ACC112 (cell line): ENCODE measurements around the gene TMEM33.

Experiments
- H2AFZ ChIP-seq: fragments of 200-600 bp; sonication (generic); one replicate; pipeline ENCODE4 v1.6.0; 2017; ENCODE audit warnings: antibody characterized with exemption, low read length; ENCODE audit not compliant: unreplicated experiment
- H3K27ac ChIP-seq: fragments of 200-600 bp; sonication (generic); 2 replicates; pipeline ENCODE4 v1.5.1; 2014; ENCODE audit warnings: low read depth, mild to moderate bottlenecking, antibody characterized with exemption, low read length, moderate library complexity
- H3K27me3 ChIP-seq: fragments of 200-600 bp; sonication (generic); 2 replicates; pipeline ENCODE4 v1.6.1; 2014; ENCODE audit warnings: mild to moderate bottlenecking, antibody characterized with exemption, low read length, moderate library complexity, mixed read lengths; ENCODE audit not compliant: insufficient read depth
- H3K36me3 ChIP-seq: fragments of 200-600 bp; sonication (generic); 2 replicates; pipeline ENCODE4 v1.6.1; 2016; ENCODE audit warnings: mild to moderate bottlenecking, antibody characterized with exemption, low read length, moderate library complexity, mixed read lengths; ENCODE audit not compliant: insufficient read depth
- H3K4me1 ChIP-seq: fragments of 200-600 bp; sonication (generic); one replicate; pipeline ENCODE4 v1.6.1; 2016; ENCODE audit warnings: low read length, mixed read lengths; ENCODE audit not compliant: insufficient read depth, unreplicated experiment, control insufficient read depth
- H3K4me3 ChIP-seq: fragments of 200-600 bp; sonication (generic); 2 replicates; pipeline ENCODE4 v1.5.1; 2014; ENCODE audit warnings: mild to moderate bottlenecking, low read depth, low read length
- H3K79me2 ChIP-seq: fragments of 200-600 bp; sonication (generic); one replicate; pipeline ENCODE4 v1.6.0; 2016; ENCODE audit warnings: low read length; ENCODE audit not compliant: control insufficient read depth, unreplicated experiment, insufficient read depth

TMEM33 gene

GRCh38 chr4:41939016-41939626 lies 3.9 kb downstream of the TMEM33 start:
- Histone ChIP-seq H3K27ac (no peak overlapping the region), H3K4me1 (peaks cover 33% of the 10 kb centered on the region), H3K36me3 (peaks cover 20% of the 10 kb centered on the region), H3K27me3 (no peaks in the 10 kb centered on the region), H2AFZ (no peak overlapping the region), H3K4me3 (no peak overlapping the region), H3K79me2 (peaks cover 68% of the 10 kb centered on the region)

- peaks cover 60% of the 10 kb centered on the region for H3K79me2 ChIP-seq
- no peak overlapping the region for H3K4me3 ChIP-seq
- peaks cover 33% of the 10 kb centered on the region for H3K4me1 ChIP-seq
- H3K36me3 ChIP-seq, result peaks cover 24% of the 10 kb centered on the region
- no peak overlapping the region for H2AFZ ChIP-seq
- no peak overlapping the region for H3K27ac ChIP-seq
- H3K27me3 ChIP-seq, result no peaks in the 10 kb centered on the region
Measured at GRCh38 chr4:41940834-41941233, 5.6 kb downstream of the TMEM33 start.

- Histone ChIP-seq H3K36me3 (peaks cover 31% of the 10 kb centered on the region), H3K4me1 (peaks cover 9% of the 10 kb centered on the region), H3K79me2 (peaks cover 33% of the 10 kb centered on the region), H3K4me3 (no peak overlapping the region), H3K27me3 (no peaks in the 10 kb centered on the region), H2AFZ (no peak overlapping the region), H3K27ac (no peak overlapping the region)
Measured at GRCh38 chr4:41943506-41943905, 8.3 kb downstream of the TMEM33 start.

GRCh38 chr4:41944089-41944488 lies 8.9 kb downstream of the TMEM33 start:
- H3K79me2 ChIP-seq, result peaks cover 29% of the 10 kb centered on the region
- H3K27me3 ChIP-seq, result no peaks in the 10 kb centered on the region
- peaks cover 30% of the 10 kb centered on the region for H3K36me3 ChIP-seq

GRCh38 chr4:41949531-41949930 lies 14.3 kb downstream of the TMEM33 start:
- H3K27ac ChIP-seq, result no peak overlapping the region
- H2AFZ ChIP-seq, result no peak overlapping the region
- H3K27me3 ChIP-seq, result no peaks in the 10 kb centered on the region
- no peak overlapping the region for H3K4me3 ChIP-seq
- H3K4me1 ChIP-seq, result no peaks in the 10 kb centered on the region
- no peaks in the 10 kb centered on the region for H3K79me2 ChIP-seq
- peaks cover 40% of the 10 kb centered on the region for H3K36me3 ChIP-seq

More at GRCh38 chr4:41944089-41944488, 8.9 kb downstream of the TMEM33 start:
- no peak overlapping the region for H2AFZ ChIP-seq
- H3K4me3 ChIP-seq, result no peak overlapping the region
- peaks cover 4% of the 10 kb centered on the region for H3K4me1 ChIP-seq
- H3K27ac ChIP-seq, result no peak overlapping the region

- Histone ChIP-seq H2AFZ (no peak overlapping the region), H3K27ac (no peak overlapping the region), H3K4me1 (no peaks in the 10 kb centered on the region), H3K79me2 (no peaks in the 10 kb centered on the region), H3K27me3 (no peaks in the 10 kb centered on the region), H3K4me3 (no peak overlapping the region), H3K36me3 (peaks cover 5% of the 10 kb centered on the region; the same call in 1 of the 2 replicates)
Measured at GRCh38 chr4:41957634-41958033, 22.4 kb downstream of the TMEM33 start.

GRCh38 chr4:41963105-41963504 lies 27.9 kb downstream of the TMEM33 start:
- Histone ChIP-seq H2AFZ (no peak overlapping the region), H3K79me2 (no peaks in the 10 kb centered on the region), H3K36me3 (no peaks in the 10 kb centered on the region), H3K27me3 (no peaks in the 10 kb centered on the region), H3K4me1 (no peaks in the 10 kb centered on the region), H3K27ac (no peak overlapping the region), H3K4me3 (no peak overlapping the region)

GRCh38 chr4:41964401-41964800 lies 29.2 kb downstream of the TMEM33 start:
- H3K27me3 ChIP-seq, result no peaks in the 10 kb centered on the region
- H2AFZ ChIP-seq, result no peak overlapping the region
- no peaks in the 10 kb centered on the region for H3K4me1 ChIP-seq
- H3K36me3 ChIP-seq, result no peaks in the 10 kb centered on the region
- H3K79me2 ChIP-seq, result no peaks in the 10 kb centered on the region
- H3K4me3 ChIP-seq, result no peak overlapping the region
- no peak overlapping the region for H3K27ac ChIP-seq

- Histone ChIP-seq H3K27me3 (no peaks in the 10 kb centered on the region), H2AFZ (no peak overlapping the region), H3K4me1 (no peaks in the 10 kb centered on the region), H3K36me3 (no peaks in the 10 kb centered on the region), H3K79me2 (no peaks in the 10 kb centered on the region), H3K4me3 (no peak overlapping the region), H3K27ac (no peak overlapping the region)
Measured at GRCh38 chr4:41967392-41967791, 32.2 kb downstream of the TMEM33 start.

GRCh38 chr4:41969671-41970070 lies 34.4 kb downstream of the TMEM33 start:
- no peaks in the 10 kb centered on the region for H3K36me3 ChIP-seq
- H3K27me3 ChIP-seq, result no peaks in the 10 kb centered on the region
- no peak overlapping the region for H3K27ac ChIP-seq
- H3K4me3 ChIP-seq, result no peak overlapping the region
- no peaks in the 10 kb centered on the region for H3K4me1 ChIP-seq
- H3K79me2 ChIP-seq, result no peaks in the 10 kb centered on the region
- H2AFZ ChIP-seq, result no peak overlapping the region

GRCh38 chr4:41975341-41975740 lies 40.1 kb downstream of the TMEM33 start:
- Histone ChIP-seq H3K4me3 (no peak overlapping the region), H3K79me2 (no peaks in the 10 kb centered on the region), H2AFZ (no peak overlapping the region), H3K27ac (no peak overlapping the region), H3K4me1 (peaks cover 10% of the 10 kb centered on the region), H3K27me3 (no peaks in the 10 kb centered on the region), H3K36me3 (no peaks in the 10 kb centered on the region)
